MM.1S (cell line): Measurements from ENCODE around the gene CMTR2.

Experiments
- CTCF ChIP-seq: fragments of 300-600 bp; sonication (generic); IDR thresholded peaks from 2 replicates; pipeline ENCODE4 v1.5.1; 2016; ENCODE audit warnings: antibody characterized with exemption, low read length, mixed read lengths
- EZH2 ChIP-seq: fragments of 300-600 bp; sonication (generic); optimal IDR thresholded peaks from 2 replicates; pipeline ENCODE3; 2017; ENCODE audit warnings: low read depth, mild to moderate bottlenecking, antibody characterized with exemption, low read length, mixed read lengths
- EZH2phosphoT487 ChIP-seq: fragments of 300-600 bp; sonication (generic); IDR thresholded peaks from 2 replicates; pipeline ENCODE4 v1.6.1; 2018; ENCODE audit warnings: antibody characterized with exemption, low read length

- TF ChIP-seq CTCF, result no peak
- no peak for TF ChIP-seq EZH2
- TF ChIP-seq EZH2phosphoT487, result no peak
Observed at GRCh38 chr16:71282943-71283342, 6.3 kb downstream of the CMTR2 start.
